HCT116 (cell line): ENCODE data around the gene DMBT1. TPM values are rescaled to one million over a fixed set of nuclear protein-coding genes. Genes with fewer than 3 reads are reported as not detected.

Experiments
- ATAC-seq: fragments of 200-7000 bp; cut with Tn5 transposase; 2 replicates; pipeline ENCODE4 v1.9.1; 2020; ENCODE audit warnings: mild to moderate bottlenecking, moderate library complexity
- BruUV-seq: library from RNA; stranded (reverse); fragments of 400-500 nt; replicated peaks from 2 replicates; lab custom pipeline; 2021; lab: Mats Ljungman, UMichigan
- CTCF ChIA-PET: fragments of 300-600 bp; sonication (Branson Sonifier 250); formaldehyde crosslinking; loops from one replicate; lab custom pipeline; 2021; ENCODE audit warnings: antibody characterized with exemption; lab: Charles Lee
- POLR2A ChIA-PET: fragments of 300-600, 350-600 bp; sonication (Branson Sonifier 250); formaldehyde crosslinking; loops from one replicate; lab custom pipeline; 2021; ENCODE audit warnings: antibody characterized with exemption; lab: Charles Lee
- RAD21 ChIA-PET, 2 experiments: fragments of 300-600 bp; sonication (Branson Sonifier 250); formaldehyde crosslinking; loops; one replicate each; lab custom pipeline; 2023; ENCODE audit warnings: low total read pairs in 2 of 2; ENCODE audit not compliant: uncharacterized antibody in 2 of 2, unreplicated experiment in 2 of 2, low non-redundant PET in 1 of 2; lab: Charles Lee
- DNase-seq: peaks from one replicate; pipeline ENCODE4 v3.0.0-alpha.2; 2010; ENCODE audit warnings: low read depth, low spot score
- H2AFZ ChIP-seq: fragments of 200-600 bp; shearing (Covaris generic), sonication (generic); 2 replicates; pipeline ENCODE4 v1.6.1; 2017; ENCODE audit warnings: low read depth, mixed run types, mixed read lengths, antibody characterized with exemption, low read length; ENCODE audit not compliant: poor library complexity, severe bottlenecking
- H3K27ac ChIP-seq: 2 replicates; pipeline ENCODE4 v1.5.1; 2012; ENCODE audit warnings: low read depth, low read length
- H3K27me3 ChIP-seq: fragments of 200-600 bp; sonication (generic); 2 replicates; pipeline ENCODE4 v1.6.1; 2016; ENCODE audit warnings: mixed run types, low read length, mixed read lengths; ENCODE audit not compliant: insufficient read depth
- H3K36me3 ChIP-seq, 2 experiments: fragments of 200-500 bp in 1 of 2; fragments of 200-600 bp in 1 of 2; sonication (Bioruptor generic) in 1 of 2; sonication (generic) in 1 of 2; 2 replicates each; pipeline versions ENCODE4 v1.5.1 to v1.6.1; 2014 to 2016; ENCODE audit warnings: low read length in 2 of 2, inconsistent platforms in 1 of 2, mixed read lengths in 1 of 2, mixed run types in 1 of 2; ENCODE audit not compliant: insufficient read depth in 2 of 2, control insufficient read depth in 1 of 2
- H3K4me1 ChIP-seq, 2 experiments: fragments of 200-600 bp in 1 of 2; sonication (generic) in 1 of 2; 2 replicates each; pipeline versions ENCODE4 v1.5.1 to v1.6.1; 2012 to 2017; ENCODE audit warnings: low read length in 2 of 2, inconsistent platforms in 1 of 2, mild to moderate bottlenecking in 1 of 2, mixed read lengths in 1 of 2, mixed run types in 1 of 2, moderate library complexity in 1 of 2; ENCODE audit not compliant: insufficient read depth in 2 of 2, control insufficient read depth in 1 of 2
- H3K4me2 ChIP-seq: fragments of 200-600 bp; sonication (generic); 2 replicates; pipeline ENCODE4 v1.6.1; 2017; ENCODE audit warnings: mixed run types, low read length, mixed read lengths
- H3K4me3 ChIP-seq, 2 experiments: fragments of 200-600 bp in 1 of 2; sonication (generic) in 1 of 2; replicated peaks in 1 of 2; 2 replicates each; pipeline ENCODE4 v1.5.1; 2011 to 2016; ENCODE audit warnings: low read length in 2 of 2, control low read depth in 1 of 2, low read depth in 1 of 2, mild to moderate bottlenecking in 1 of 2, mixed read lengths in 1 of 2, mixed run types in 1 of 2
- H3K79me2 ChIP-seq: fragments of 200-600 bp; sonication (generic); 2 replicates; pipeline ENCODE4 v1.6.1; 2017; ENCODE audit warnings: mild to moderate bottlenecking, mixed run types, low read length, moderate library complexity, mixed read lengths; ENCODE audit not compliant: insufficient read depth
- H3K9ac ChIP-seq: fragments of 200-600 bp; sonication (generic); 2 replicates; pipeline ENCODE4 v1.6.1; 2016; ENCODE audit warnings: low read length, mixed read lengths
- H3K9me2 ChIP-seq: fragments of 200-600 bp; sonication (generic), shearing (Covaris generic); 2 replicates; pipeline ENCODE4 v1.6.1; 2017; ENCODE audit warnings: mixed run types, mild to moderate bottlenecking, moderate library complexity; ENCODE audit not compliant: insufficient read depth
- H3K9me3 ChIP-seq, 2 experiments: fragments of 200-500 bp in 1 of 2; fragments of 200-600 bp in 1 of 2; sonication (Bioruptor generic) in 1 of 2; sonication (generic) in 1 of 2; 2 replicates each; pipeline ENCODE4 v1.6.1; 2014 to 2017; ENCODE audit warnings: low read length in 2 of 2, mixed read lengths in 2 of 2, inconsistent platforms in 1 of 2, low read depth in 1 of 2, mild to moderate bottlenecking in 1 of 2, mixed run types in 1 of 2, moderate library complexity in 1 of 2; ENCODE audit not compliant: control insufficient read depth in 1 of 2, insufficient read depth in 1 of 2
- H4K20me1 ChIP-seq: fragments of 200-600 bp; sonication (generic), shearing (Covaris generic); 2 replicates; pipeline ENCODE4 v1.6.1; 2017; ENCODE audit warnings: mixed run types, mild to moderate bottlenecking, moderate library complexity; ENCODE audit not compliant: insufficient read depth
- ATF3 ChIP-seq: IDR thresholded peaks from 2 replicates; pipeline ENCODE4 v1.6.1; 2012
- CEBPB ChIP-seq: IDR thresholded peaks from 2 replicates; pipeline ENCODE4 v1.6.1; 2012; ENCODE audit warnings: low read depth
- EGR1 ChIP-seq: IDR thresholded peaks from 2 replicates; pipeline ENCODE4 v1.6.1; 2012; ENCODE audit warnings: low read depth
- ELF1 ChIP-seq: IDR thresholded peaks from 2 replicates; pipeline ENCODE4 v1.6.1; 2012; ENCODE audit warnings: low read depth, borderline replicate concordance
- EZH2 ChIP-seq: fragments of 200-600 bp; sonication (generic); IDR thresholded peaks from 2 replicates; pipeline ENCODE4 v1.6.1; 2017; ENCODE audit warnings: antibody characterized with exemption, mixed run types
- EZH2phosphoT487 ChIP-seq: fragments of 200-600 bp; IDR thresholded peaks from 2 replicates; pipeline ENCODE4 v1.6.1; 2018; ENCODE audit warnings: antibody characterized with exemption, borderline replicate concordance
- FOSL1 ChIP-seq: IDR thresholded peaks from 2 replicates; pipeline ENCODE4 v1.6.1; 2012; ENCODE audit warnings: low read depth
- JUND ChIP-seq: IDR thresholded peaks from 2 replicates; pipeline ENCODE4 v1.6.1; 2012
- POLR2AphosphoS5 ChIP-seq: IDR thresholded peaks from 2 replicates; pipeline ENCODE4 v1.6.1; 2011; ENCODE audit warnings: mild to moderate bottlenecking, low read depth, low read length, moderate library complexity
- RAD21 ChIP-seq: IDR thresholded peaks from 2 replicates; pipeline ENCODE4 v1.6.1; 2012; ENCODE audit warnings: low read depth, mild to moderate bottlenecking
- SIN3A ChIP-seq: IDR thresholded peaks from 2 replicates; pipeline ENCODE4 v1.6.1; 2012; ENCODE audit warnings: low read depth
- SP1 ChIP-seq: IDR thresholded peaks from 2 replicates; pipeline ENCODE4 v1.6.1; 2012; ENCODE audit warnings: low read depth
- SRF ChIP-seq: IDR thresholded peaks from 2 replicates; pipeline ENCODE4 v1.6.1; 2012; ENCODE audit warnings: low read depth
- TCF7L2 ChIP-seq: IDR thresholded peaks from 2 replicates; pipeline ENCODE4 v1.7.0; 2011; ENCODE audit warnings: borderline replicate concordance, inconsistent platforms; ENCODE audit not compliant: insufficient read depth, insufficient read length; ENCODE audit errors: extremely low read depth
- YY1 ChIP-seq: IDR thresholded peaks from 2 replicates; pipeline ENCODE4 v1.6.1; 2011; ENCODE audit warnings: low read length, low read depth, moderate library complexity, mild to moderate bottlenecking; ENCODE audit not compliant: insufficient replicate concordance; ENCODE audit errors: extremely low read depth
- ZFX ChIP-seq: fragments of 450-650 bp; IDR thresholded peaks from 2 replicates; pipeline ENCODE4 v1.6.1; 2017
- ZNF274 ChIP-seq: fragments of 200-500 bp; sonication (Bioruptor generic); IDR thresholded peaks from 2 replicates; pipeline ENCODE4 v1.6.1; 2014; ENCODE audit warnings: mild to moderate bottlenecking, low read depth, low read length, inconsistent platforms
- intact Hi-C: fragments of 100-400 bp; cut with micrococcal nuclease; formaldehyde crosslinking; loops from 2 replicates; pipeline ENCODE4 v1.10.0; 2022
- total RNA-seq: library from RNA; stranded (reverse); gene quantifications from one replicate; pipeline ENCODE4 v1.2.1, GENCODE V29; 2021; ENCODE audit not compliant: unreplicated experiment
- TF ChIP-seq, protein P1 (sequence below): IDR thresholded peaks from 2 replicates; pipeline ENCODE4 v1.6.1; 2012; ENCODE audit warnings: low read depth
- TF ChIP-seq, protein P2 (sequence below): IDR thresholded peaks from 2 replicates; pipeline ENCODE4 v1.6.1; 2011; ENCODE audit warnings: mild to moderate bottlenecking, low read length, moderate library complexity; ENCODE audit not compliant: insufficient replicate concordance; ENCODE audit errors: extremely low read depth
- TF ChIP-seq, protein P3 (sequence below), 3 experiments: fragments of 200-600 bp in 1 of 3; sonication (generic) in 1 of 3; IDR thresholded peaks in 2 of 3; conservative IDR thresholded peaks in 1 of 3; 2 replicates each; pipeline ENCODE4 v1.5.1; 2012 to 2017; ENCODE audit warnings: low read depth in 2 of 3, low read length in 2 of 3, antibody characterized with exemption in 1 of 3, borderline replicate concordance in 1 of 3, control low read depth in 1 of 3, mild to moderate bottlenecking in 1 of 3, mixed read lengths in 1 of 3, mixed run types in 1 of 3, moderate library complexity in 1 of 3; ENCODE audit not compliant: insufficient read depth in 1 of 3

Gene DMBT1
- total RNA-seq, 1 experiment from 2014 or later, result 0.17 TPM

DNA sequence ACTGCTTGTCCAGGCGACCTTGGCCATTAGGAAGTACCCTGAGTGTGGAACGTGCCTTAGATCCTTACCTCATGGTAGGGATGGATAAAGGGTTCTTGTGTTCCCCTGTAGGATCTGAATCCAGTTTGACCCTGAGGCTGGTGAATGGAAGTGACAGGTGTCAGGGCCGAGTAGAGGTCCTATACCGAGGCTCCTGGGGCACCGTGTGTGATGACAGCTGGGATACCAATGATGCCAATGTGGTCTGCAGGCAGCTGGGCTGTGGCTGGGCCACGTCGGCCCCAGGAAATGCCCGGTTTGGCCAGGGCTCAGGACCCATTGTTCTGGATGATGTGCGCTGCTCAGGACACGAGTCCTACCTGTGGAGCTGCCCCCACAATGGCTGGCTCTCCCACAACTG, 31.6 kb downstream of the DMBT1 start:
- H3K79me2 ChIP-seq, result no peaks in the 10 kb centered on the region
- intact Hi-C loops, result no loop called here
- ChIA-PET CTCF (no interaction called here), POLR2A (no interaction called here), RAD21 (no interaction called here)
- no peaks in the 10 kb centered on the region for H3K4me1 ChIP-seq
- BruUV-seq, result no TSS peak
- TF ChIP-seq JUND (no peak), FOSL1 (no peak), ZFX (no peak), ELF1 (no peak), EZH2 (no peak), YY1 (no peak), ZNF274 (no peak), CEBPB (no peak), SP1 (no peak), SRF (no peak), EZH2phosphoT487 (no peak), RAD21 (no peak), EGR1 (no peak), SIN3A (no peak), POLR2AphosphoS5 (no peak), TCF7L2 (no peak), ATF3 (no peak)
- TF ChIP-seq, protein P1, sequence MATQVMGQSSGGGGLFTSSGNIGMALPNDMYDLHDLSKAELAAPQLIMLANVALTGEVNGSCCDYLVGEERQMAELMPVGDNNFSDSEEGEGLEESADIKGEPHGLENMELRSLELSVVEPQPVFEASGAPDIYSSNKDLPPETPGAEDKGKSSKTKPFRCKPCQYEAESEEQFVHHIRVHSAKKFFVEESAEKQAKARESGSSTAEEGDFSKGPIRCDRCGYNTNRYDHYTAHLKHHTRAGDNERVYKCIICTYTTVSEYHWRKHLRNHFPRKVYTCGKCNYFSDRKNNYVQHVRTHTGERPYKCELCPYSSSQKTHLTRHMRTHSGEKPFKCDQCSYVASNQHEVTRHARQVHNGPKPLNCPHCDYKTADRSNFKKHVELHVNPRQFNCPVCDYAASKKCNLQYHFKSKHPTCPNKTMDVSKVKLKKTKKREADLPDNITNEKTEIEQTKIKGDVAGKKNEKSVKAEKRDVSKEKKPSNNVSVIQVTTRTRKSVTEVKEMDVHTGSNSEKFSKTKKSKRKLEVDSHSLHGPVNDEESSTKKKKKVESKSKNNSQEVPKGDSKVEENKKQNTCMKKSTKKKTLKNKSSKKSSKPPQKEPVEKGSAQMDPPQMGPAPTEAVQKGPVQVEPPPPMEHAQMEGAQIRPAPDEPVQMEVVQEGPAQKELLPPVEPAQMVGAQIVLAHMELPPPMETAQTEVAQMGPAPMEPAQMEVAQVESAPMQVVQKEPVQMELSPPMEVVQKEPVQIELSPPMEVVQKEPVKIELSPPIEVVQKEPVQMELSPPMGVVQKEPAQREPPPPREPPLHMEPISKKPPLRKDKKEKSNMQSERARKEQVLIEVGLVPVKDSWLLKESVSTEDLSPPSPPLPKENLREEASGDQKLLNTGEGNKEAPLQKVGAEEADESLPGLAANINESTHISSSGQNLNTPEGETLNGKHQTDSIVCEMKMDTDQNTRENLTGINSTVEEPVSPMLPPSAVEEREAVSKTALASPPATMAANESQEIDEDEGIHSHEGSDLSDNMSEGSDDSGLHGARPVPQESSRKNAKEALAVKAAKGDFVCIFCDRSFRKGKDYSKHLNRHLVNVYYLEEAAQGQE, result no peak
- TF ChIP-seq, protein P2, sequence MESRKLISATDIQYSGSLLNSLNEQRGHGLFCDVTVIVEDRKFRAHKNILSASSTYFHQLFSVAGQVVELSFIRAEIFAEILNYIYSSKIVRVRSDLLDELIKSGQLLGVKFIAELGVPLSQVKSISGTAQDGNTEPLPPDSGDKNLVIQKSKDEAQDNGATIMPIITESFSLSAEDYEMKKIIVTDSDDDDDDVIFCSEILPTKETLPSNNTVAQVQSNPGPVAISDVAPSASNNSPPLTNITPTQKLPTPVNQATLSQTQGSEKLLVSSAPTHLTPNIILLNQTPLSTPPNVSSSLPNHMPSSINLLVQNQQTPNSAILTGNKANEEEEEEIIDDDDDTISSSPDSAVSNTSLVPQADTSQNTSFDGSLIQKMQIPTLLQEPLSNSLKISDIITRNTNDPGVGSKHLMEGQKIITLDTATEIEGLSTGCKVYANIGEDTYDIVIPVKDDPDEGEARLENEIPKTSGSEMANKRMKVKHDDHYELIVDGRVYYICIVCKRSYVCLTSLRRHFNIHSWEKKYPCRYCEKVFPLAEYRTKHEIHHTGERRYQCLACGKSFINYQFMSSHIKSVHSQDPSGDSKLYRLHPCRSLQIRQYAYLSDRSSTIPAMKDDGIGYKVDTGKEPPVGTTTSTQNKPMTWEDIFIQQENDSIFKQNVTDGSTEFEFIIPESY, result no peak
- TF ChIP-seq, protein P3, sequence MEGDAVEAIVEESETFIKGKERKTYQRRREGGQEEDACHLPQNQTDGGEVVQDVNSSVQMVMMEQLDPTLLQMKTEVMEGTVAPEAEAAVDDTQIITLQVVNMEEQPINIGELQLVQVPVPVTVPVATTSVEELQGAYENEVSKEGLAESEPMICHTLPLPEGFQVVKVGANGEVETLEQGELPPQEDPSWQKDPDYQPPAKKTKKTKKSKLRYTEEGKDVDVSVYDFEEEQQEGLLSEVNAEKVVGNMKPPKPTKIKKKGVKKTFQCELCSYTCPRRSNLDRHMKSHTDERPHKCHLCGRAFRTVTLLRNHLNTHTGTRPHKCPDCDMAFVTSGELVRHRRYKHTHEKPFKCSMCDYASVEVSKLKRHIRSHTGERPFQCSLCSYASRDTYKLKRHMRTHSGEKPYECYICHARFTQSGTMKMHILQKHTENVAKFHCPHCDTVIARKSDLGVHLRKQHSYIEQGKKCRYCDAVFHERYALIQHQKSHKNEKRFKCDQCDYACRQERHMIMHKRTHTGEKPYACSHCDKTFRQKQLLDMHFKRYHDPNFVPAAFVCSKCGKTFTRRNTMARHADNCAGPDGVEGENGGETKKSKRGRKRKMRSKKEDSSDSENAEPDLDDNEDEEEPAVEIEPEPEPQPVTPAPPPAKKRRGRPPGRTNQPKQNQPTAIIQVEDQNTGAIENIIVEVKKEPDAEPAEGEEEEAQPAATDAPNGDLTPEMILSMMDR (IDR thresholded peaks at IDR 0.05 in 2 of 3, conservative IDR thresholded peaks at IDR 0.05 in 1 of 3; ENCODE audit: borderline replicate concordance in 1 of 3, insufficient read depth in 1 of 3, low read depth in 2 of 3, low read length in 2 of 3), result no peak
- H3K27me3 ChIP-seq, result no peaks in the 10 kb centered on the region
- DNase-seq (no peak), ATAC-seq (no peak)
- H4K20me1 ChIP-seq, result no peaks in the 10 kb centered on the region
- H3K4me2 ChIP-seq, result no peak overlapping the region
- H3K9me3 ChIP-seq, result no peaks in the 10 kb centered on the region
- H3K4me3 ChIP-seq, result no peak overlapping the region
- no peak overlapping the region for H3K9ac ChIP-seq
- H3K27ac ChIP-seq, result no peak overlapping the region
- no peaks in the 10 kb centered on the region for H3K9me2 ChIP-seq
- H2AFZ ChIP-seq, result no peak overlapping the region
- H3K36me3 ChIP-seq, result no peaks in the 10 kb centered on the region
